Mesendoderm (in vitro differentiated cells): ENCODE data around the gene FMNL2.

ENCODE experiments used
- DNase-seq: peaks from one replicate; pipeline ENCODE4 v3.0.0; 2013
- H2AK5ac ChIP-seq: 2 replicates; pipeline ENCODE4 v1.6.1; 2013; ENCODE audit warnings: low read length, inconsistent platforms
- H2BK120ac ChIP-seq: 2 replicates; pipeline ENCODE4 v1.6.1; 2013; ENCODE audit warnings: low read depth, mild to moderate bottlenecking, low read length, moderate library complexity, mixed read lengths
- H2BK15ac ChIP-seq: replicated peaks from 2 replicates; pipeline ENCODE4 v1.6.1; 2013; ENCODE audit warnings: low read depth, mild to moderate bottlenecking, moderate library complexity
- H2BK5ac ChIP-seq: 2 replicates; pipeline ENCODE4 v1.6.1; 2013; ENCODE audit warnings: low read length, inconsistent platforms
- H3K18ac ChIP-seq: 2 replicates; pipeline ENCODE4 v1.6.1; 2013; ENCODE audit warnings: mild to moderate bottlenecking, low read length, mixed read lengths
- H3K23ac ChIP-seq: one replicate; pipeline ENCODE4 v1.6.1; 2013; ENCODE audit warnings: low read length
- H3K27ac ChIP-seq: 2 replicates; pipeline ENCODE4 v1.5.1; 2013; ENCODE audit warnings: low read depth, mild to moderate bottlenecking, inconsistent platforms, low read length, moderate library complexity
- H3K27me3 ChIP-seq: 2 replicates; pipeline ENCODE4 v1.6.1; 2013; ENCODE audit warnings: low read length, control low read depth, mild to moderate bottlenecking, inconsistent platforms; ENCODE audit not compliant: insufficient read depth, poor library complexity
- H3K36me3 ChIP-seq: 2 replicates; pipeline ENCODE4 v1.6.1; 2013; ENCODE audit warnings: low read length, inconsistent platforms; ENCODE audit not compliant: control insufficient read depth, insufficient read depth
- H3K4ac ChIP-seq: one replicate; pipeline ENCODE4 v1.6.1; 2013; ENCODE audit warnings: low read depth, mild to moderate bottlenecking, low read length, moderate library complexity
- H3K4me1 ChIP-seq: 2 replicates; pipeline ENCODE4 v1.6.1; 2013; ENCODE audit warnings: low read depth, low read length, inconsistent platforms; ENCODE audit not compliant: control insufficient read depth
- H3K4me2 ChIP-seq: 2 replicates; pipeline ENCODE4 v1.6.1; 2013; ENCODE audit warnings: low read length
- H3K4me3 ChIP-seq: 2 replicates; pipeline ENCODE4 v1.5.1; 2013; ENCODE audit warnings: mild to moderate bottlenecking, low read length
- H3K56ac ChIP-seq: one replicate; pipeline ENCODE4 v1.6.1; 2013; ENCODE audit warnings: low read length
- H3K79me1 ChIP-seq: 2 replicates; pipeline ENCODE4 v1.6.1; 2013; ENCODE audit warnings: low read length, inconsistent platforms
- H3K79me2 ChIP-seq: 2 replicates; pipeline ENCODE4 v1.6.1; 2013; ENCODE audit warnings: mild to moderate bottlenecking, low read length; ENCODE audit not compliant: control insufficient read depth, insufficient read depth
- H3K9ac ChIP-seq: 2 replicates; pipeline ENCODE4 v1.6.1; 2013; ENCODE audit warnings: low read length, inconsistent platforms
- H4K5ac ChIP-seq: one replicate; pipeline ENCODE4 v1.6.1; 2013; ENCODE audit warnings: low read length
- H4K8ac ChIP-seq: one replicate; pipeline ENCODE4 v1.6.1; 2013; ENCODE audit warnings: low read depth, mild to moderate bottlenecking, control low read depth, low read length, moderate library complexity
- WGBS: extraction: QIAGEN DNeasy Blood & Tissue Kit; methylation state at CpG from one replicate; pipeline ENCODE4 v1.1.7; 2013; ENCODE audit warnings: low lambda C conversion rate, missing lambda C conversion rate; ENCODE audit not compliant: insufficient coverage; ENCODE audit errors: extremely low coverage; 5-methylcytosine and 5-hydroxymethylcytosine counted together

Gene FMNL2

DNA sequence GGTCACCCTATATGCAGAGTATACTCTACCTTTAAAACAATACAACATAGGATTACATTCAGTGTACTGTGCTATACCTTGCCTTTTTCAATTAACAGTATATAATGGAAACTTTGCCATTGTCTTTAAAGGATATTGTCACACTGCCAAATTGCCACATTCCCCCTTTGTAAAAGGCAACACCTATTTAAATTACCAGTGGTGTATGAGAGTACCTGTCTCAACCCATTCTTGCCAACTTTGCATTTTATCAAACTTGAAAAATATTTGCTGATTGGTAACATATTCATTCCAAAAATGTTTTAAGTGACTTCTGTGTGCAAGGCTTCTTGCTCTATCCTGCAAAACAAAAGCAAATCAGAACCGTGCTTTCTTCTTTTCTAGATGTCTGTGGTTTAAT is 92.9 kb downstream of the FMNL2 start:
- Histone ChIP-seq H4K8ac (no peak overlapping the region), H3K79me1 (peaks cover 12% of the 10 kb centered on the region), H3K27me3 (no peaks in the 10 kb centered on the region), H2BK15ac (no peak overlapping the region), H3K4ac (no peak overlapping the region), H3K56ac (no peak overlapping the region), H3K27ac (no peak overlapping the region), H3K23ac (no peak overlapping the region), H4K5ac (no peak overlapping the region), H3K18ac (no peak overlapping the region), H2AK5ac (no peak overlapping the region), H3K36me3 (no peaks in the 10 kb centered on the region), H2BK120ac (no peak overlapping the region), H3K4me2 (no peak overlapping the region), H3K4me1 (peaks cover 2% of the 10 kb centered on the region), H3K9ac (no peak overlapping the region), H3K79me2 (peaks cover 15% of the 10 kb centered on the region), H3K4me3 (no peak overlapping the region), H2BK5ac (no peak overlapping the region)
- WGBS, result no CpG with 5 or more reads among the region's 1 CpG
- no peak for DNase-seq

DNA sequence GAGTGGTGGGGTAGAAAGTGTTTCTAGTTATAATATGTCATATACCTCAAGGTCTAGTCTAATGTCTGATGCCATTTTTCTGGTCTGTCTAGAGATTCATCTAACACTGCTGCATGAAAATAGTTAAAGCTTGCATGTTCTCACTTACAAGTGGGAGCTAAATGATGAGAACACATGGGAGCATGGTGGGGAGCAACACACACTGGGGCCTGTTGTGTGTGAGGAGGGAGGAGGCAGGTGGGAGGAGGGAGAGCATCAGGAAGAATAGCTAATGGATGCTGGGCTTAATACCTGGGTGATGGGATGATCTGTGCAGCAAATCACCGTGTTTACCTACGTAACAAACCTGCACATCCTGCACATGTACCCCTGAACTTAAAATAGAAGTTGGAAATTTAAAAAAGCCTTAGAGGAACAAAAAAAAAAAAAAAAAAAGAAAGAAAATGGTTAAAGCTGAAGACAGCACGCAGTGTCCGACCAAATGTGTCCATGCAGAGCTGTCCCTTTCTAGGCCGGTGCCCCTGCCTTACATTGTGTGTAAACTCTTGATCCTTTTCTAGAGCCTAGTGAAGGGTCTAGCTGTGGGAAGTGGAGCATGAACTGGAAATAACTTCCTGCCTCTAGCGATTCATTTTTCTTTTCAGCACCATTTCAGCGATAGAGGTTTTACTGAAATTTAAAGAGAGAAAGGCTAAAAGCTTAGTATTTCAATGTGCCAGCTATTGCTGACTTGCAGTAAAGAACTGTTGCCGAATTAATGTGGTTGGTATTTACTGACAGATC is 94.0 kb downstream of the FMNL2 start:
- no CpG with 5 or more reads among the region's 8 CpGs for WGBS
- Histone ChIP-seq H2AK5ac (no peak overlapping the region), H3K4me1 (peaks cover 7% of the 10 kb centered on the region), H3K79me1 (peaks cover 15% of the 10 kb centered on the region), H3K27me3 (no peaks in the 10 kb centered on the region), H4K8ac (no peak overlapping the region), H4K5ac (no peak overlapping the region), H3K79me2 (peaks cover 14% of the 10 kb centered on the region), H2BK5ac (no peak overlapping the region), H3K27ac (no peak overlapping the region), H2BK120ac (no peak overlapping the region), H3K23ac (no peak overlapping the region), H3K36me3 (no peaks in the 10 kb centered on the region), H3K18ac (no peak overlapping the region), H3K4ac (no peak overlapping the region), H3K4me2 (no peak overlapping the region), H2BK15ac (no peak overlapping the region), H3K56ac (no peak overlapping the region), H3K9ac (no peak overlapping the region), H3K4me3 (no peak overlapping the region)
- no peak for DNase-seq

DNA sequence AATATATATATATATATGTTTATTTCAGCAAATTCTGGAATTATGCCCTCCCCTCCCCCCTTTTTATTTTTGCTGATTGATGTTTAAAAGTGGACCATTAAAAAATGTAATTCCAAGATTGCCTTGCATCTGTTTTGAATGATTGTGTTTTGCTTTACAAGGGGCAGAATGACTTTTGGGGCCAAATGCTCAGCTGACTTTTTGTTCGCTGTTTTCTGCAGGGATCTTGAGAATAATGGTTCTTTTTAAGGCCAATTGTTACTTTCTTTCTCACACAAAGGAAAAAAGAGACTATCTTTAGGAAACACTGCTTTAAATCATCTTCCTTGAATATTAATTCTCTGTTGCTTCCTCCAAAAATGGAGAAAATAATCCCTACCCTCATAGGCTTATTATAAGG is 95.9 kb downstream of the FMNL2 start:
- H4K8ac ChIP-seq, result no peak overlapping the region
- no peak overlapping the region for H3K23ac ChIP-seq
- no peak overlapping the region for H3K4ac ChIP-seq
- no peak for DNase-seq
- no CpG with 5 or more reads among the region's 1 CpG for WGBS
- no peak overlapping the region for H3K9ac ChIP-seq
- H3K27ac ChIP-seq, result no peak overlapping the region
- H3K4me2 ChIP-seq, result no peak overlapping the region
- H2BK5ac ChIP-seq, result no peak overlapping the region
- peaks cover 18% of the 10 kb centered on the region for H3K79me2 ChIP-seq
- H3K79me1 ChIP-seq, result peaks cover 20% of the 10 kb centered on the region
- H3K27me3 ChIP-seq, result no peaks in the 10 kb centered on the region
- no peak overlapping the region for H4K5ac ChIP-seq
- H3K4me1 ChIP-seq, result peaks cover 16% of the 10 kb centered on the region
- H3K56ac ChIP-seq, result no peak overlapping the region
- H2BK120ac ChIP-seq, result no peak overlapping the region
- no peaks in the 10 kb centered on the region for H3K36me3 ChIP-seq
- H3K18ac ChIP-seq, result no peak overlapping the region
- H3K4me3 ChIP-seq, result no peak overlapping the region
- no peak overlapping the region for H2AK5ac ChIP-seq
- H2BK15ac ChIP-seq, result no peak overlapping the region

DNA sequence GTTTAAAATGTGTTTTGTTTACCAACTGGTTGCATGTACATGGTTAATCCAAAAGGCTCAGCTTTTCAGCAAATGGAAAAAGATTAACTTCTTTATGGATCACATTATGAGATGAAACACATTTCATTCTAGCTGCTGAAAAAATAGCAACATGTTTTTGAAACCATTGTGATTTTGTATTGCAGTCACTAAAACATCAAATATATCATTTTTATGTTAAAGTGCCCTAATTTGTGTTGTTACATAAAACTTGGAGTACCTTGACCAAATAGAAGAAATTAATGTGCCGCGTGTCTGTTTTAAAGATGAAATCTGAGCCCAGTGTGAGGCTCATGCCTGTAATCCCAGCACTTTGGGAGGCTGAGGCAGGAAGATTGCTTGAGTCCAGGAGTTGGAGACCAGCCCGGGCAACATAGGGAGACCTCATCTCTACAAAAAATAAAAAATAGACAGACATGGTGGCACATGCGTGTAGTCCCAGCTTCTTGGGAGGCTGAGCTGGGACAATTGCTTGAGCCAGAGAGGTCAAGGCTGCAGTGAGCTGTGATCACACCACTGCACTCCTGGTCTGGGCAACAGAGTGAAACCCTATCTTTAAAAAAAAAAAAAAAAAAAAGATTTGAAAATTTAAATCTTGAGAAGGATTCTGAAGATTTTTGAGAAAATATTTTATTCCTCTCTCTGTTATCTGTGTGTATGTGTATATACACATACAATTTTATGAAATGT is 96.6 kb downstream of the FMNL2 start:
- Histone ChIP-seq H3K36me3 (no peaks in the 10 kb centered on the region), H3K27ac (no peak overlapping the region), H3K4me3 (no peak overlapping the region), H3K4me2 (no peak overlapping the region), H2BK15ac (no peak overlapping the region), H3K79me2 (peaks cover 22% of the 10 kb centered on the region), H4K5ac (no peak overlapping the region), H3K4me1 (peaks cover 16% of the 10 kb centered on the region), H2BK5ac (no peak overlapping the region), H2BK120ac (no peak overlapping the region), H2AK5ac (no peak overlapping the region), H3K56ac (no peak overlapping the region), H3K18ac (no peak overlapping the region), H3K27me3 (no peaks in the 10 kb centered on the region), H3K79me1 (peaks cover 23% of the 10 kb centered on the region), H3K23ac (no peak overlapping the region), H3K9ac (no peak overlapping the region), H4K8ac (no peak overlapping the region), H3K4ac (no peak overlapping the region)
- no peak for DNase-seq
- no CpG with 5 or more reads among the region's 4 CpGs for WGBS

DNA sequence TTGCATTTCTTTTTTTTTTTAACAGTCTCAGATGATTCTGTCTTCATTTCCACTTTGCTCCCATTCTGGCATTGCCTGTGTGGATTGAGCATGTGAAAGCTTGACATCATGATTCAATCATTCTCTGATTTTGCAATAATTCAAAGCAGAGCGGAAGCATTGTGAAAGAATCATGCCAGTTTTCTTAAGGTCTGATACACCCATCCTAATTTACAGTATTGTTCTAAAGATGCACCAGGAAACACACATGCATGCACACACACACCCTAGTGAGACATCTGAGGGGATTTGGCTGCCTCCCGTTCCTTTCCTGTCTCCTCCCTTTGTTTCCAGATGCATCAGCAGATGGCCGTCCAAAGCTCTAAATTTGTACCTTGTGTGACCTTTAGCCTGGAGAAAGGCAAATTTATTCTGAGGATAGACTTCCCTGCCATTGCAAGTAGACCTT is 97.3 kb downstream of the FMNL2 start:
- Histone ChIP-seq H3K4ac (no peak overlapping the region), H3K18ac (no peak overlapping the region), H3K27me3 (no peaks in the 10 kb centered on the region), H2BK120ac (no peak overlapping the region), H3K79me2 (peaks cover 29% of the 10 kb centered on the region), H3K4me1 (peaks cover 17% of the 10 kb centered on the region), H4K8ac (no peak overlapping the region), H3K9ac (no peak overlapping the region), H2AK5ac (no peak overlapping the region), H3K27ac (no peak overlapping the region), H3K36me3 (no peaks in the 10 kb centered on the region), H3K4me2 (no peak overlapping the region), H3K4me3 (no peak overlapping the region), H3K79me1 (peaks cover 30% of the 10 kb centered on the region), H2BK15ac (no peak overlapping the region), H3K23ac (no peak overlapping the region), H2BK5ac (no peak overlapping the region), H3K56ac (no peak overlapping the region), H4K5ac (no peak overlapping the region)
- WGBS, result no CpG with 5 or more reads among the region's 3 CpGs
- no peak for DNase-seq
